KG1 (cell line): ENCODE measurements around the gene TNFRSF13B.
"Not testable (repeated sequence)": the region's sequence is repeated elsewhere in the genome, so short reads cannot be mapped to it uniquely, and the experiment has no call there.

Experiments used
- DNase-seq: peaks from one replicate; lab custom pipeline; 2025; lab: John Stamatoyannopoulos, UW

The TNFRSF13B gene

GRCh38 chr17:17004997-17005614 lies 33.2 kb upstream of the TNFRSF13B start:
- not testable (repeated sequence) for DNase-seq

- no peak for DNase-seq
These were observed 32.5 kb upstream of the TNFRSF13B start for GRCh38 chr17:17004251-17004996.

- not testable (repeated sequence) for DNase-seq
These were observed 31.1 kb upstream of the TNFRSF13B start for GRCh38 chr17:17002731-17003715.

- peak; percentile 1 for DNase-seq
These were observed 30.1 kb upstream of the TNFRSF13B start for GRCh38 chr17:17001874-17002520.

- no peak for DNase-seq
These were observed 29.3 kb upstream of the TNFRSF13B start for GRCh38 chr17:17001076-17001777.

- DNase-seq, result no peak
These were observed 28.2 kb upstream of the TNFRSF13B start for GRCh38 chr17:16999931-17000625.

- no peak for DNase-seq
These were observed 25.9 kb upstream of the TNFRSF13B start for GRCh38 chr17:16997514-16998429.

GRCh38 chr17:16996726-16997125 lies 24.8 kb upstream of the TNFRSF13B start:
- not testable (repeated sequence) for DNase-seq

- no peak for DNase-seq
These were observed 24.0 kb upstream of the TNFRSF13B start for GRCh38 chr17:16995930-16996329.

- DNase-seq, result no peak
These were observed 22.7 kb upstream of the TNFRSF13B start for GRCh38 chr17:16994631-16995030.

GRCh38 chr17:16991349-16992009 lies 19.6 kb upstream of the TNFRSF13B start:
- DNase-seq, result peak; percentile 4

- no peak for DNase-seq
These were observed 18.3 kb upstream of the TNFRSF13B start for GRCh38 chr17:16989953-16990860.

GRCh38 chr17:16989230-16989952 lies 17.5 kb upstream of the TNFRSF13B start:
- DNase-seq, result no peak

- DNase-seq, result no peak
These were observed 16.9 kb upstream of the TNFRSF13B start for GRCh38 chr17:16988749-16989229.

GRCh38 chr17:16987830-16988601 lies 16.1 kb upstream of the TNFRSF13B start:
- DNase-seq, result peak; percentile 25
